ENCODE measurements around the gene SESTD1. TPM values are rescaled to one million over a fixed set of nuclear protein-coding genes. Genes with fewer than 3 reads are reported as not detected.

Gene SESTD1
- polyA plus RNA-seq, 4 donors: 61.5 to 79.3 (median 69.2) TPM

GRCh38 chr2:179195141-179195540 is 69.5 kb downstream of the SESTD1 start:
- no peak for DNase-seq (ENCODE audit: low read depth in 4 of 4, low spot score in 2 of 4)

- DNase-seq (ENCODE audit: low read depth in 4 of 4, low spot score in 2 of 4): no peak
Observed at GRCh38 chr2:179193759-179194394, 70.8 kb downstream of the SESTD1 start.

GRCh38 chr2:179191110-179191509 is 73.5 kb downstream of the SESTD1 start:
- no peak for DNase-seq (ENCODE audit: low read depth in 4 of 4, low spot score in 2 of 4)

- no peak for DNase-seq (ENCODE audit: low read depth in 4 of 4, low spot score in 2 of 4)
Observed at GRCh38 chr2:179186126-179186525, 78.5 kb downstream of the SESTD1 start.

GRCh38 chr2:179184610-179185009 is 80.0 kb downstream of the SESTD1 start:
- no peak for DNase-seq (ENCODE audit: low read depth in 4 of 4, low spot score in 2 of 4)

- DNase-seq (ENCODE audit: low read depth in 4 of 4, low spot score in 2 of 4): no peak
Observed at GRCh38 chr2:179181002-179181401, 83.6 kb downstream of the SESTD1 start.

GRCh38 chr2:179180242-179180641 is 84.4 kb downstream of the SESTD1 start:
- no peak for DNase-seq (ENCODE audit: low read depth in 4 of 4, low spot score in 2 of 4)

GRCh38 chr2:179179719-179180118 is 84.9 kb downstream of the SESTD1 start:
- DNase-seq (ENCODE audit: low read depth in 4 of 4, low spot score in 2 of 4): no peak

- DNase-seq (ENCODE audit: low read depth in 4 of 4, low spot score in 2 of 4): no peak
Observed at GRCh38 chr2:179177694-179178093, 86.9 kb downstream of the SESTD1 start.

GRCh38 chr2:179174240-179174639 is 90.4 kb downstream of the SESTD1 start:
- no peak for DNase-seq (ENCODE audit: low read depth in 4 of 4, low spot score in 2 of 4)

- DNase-seq (ENCODE audit: low read depth in 4 of 4, low spot score in 2 of 4): no peak
Observed at GRCh38 chr2:179172894-179173293, 91.7 kb downstream of the SESTD1 start.

- DNase-seq (ENCODE audit: low read depth in 4 of 4, low spot score in 2 of 4): no peak
Observed at GRCh38 chr2:179171371-179171770, 93.3 kb downstream of the SESTD1 start.

GRCh38 chr2:179170901-179171300 is 93.7 kb downstream of the SESTD1 start:
- no peak for DNase-seq (ENCODE audit: low read depth in 4 of 4, low spot score in 2 of 4)

GRCh38 chr2:179165356-179166000 is 99.2 kb downstream of the SESTD1 start:
- no peak for DNase-seq (ENCODE audit: low read depth in 4 of 4, low spot score in 2 of 4)

- no peak for DNase-seq (ENCODE audit: low read depth in 4 of 4, low spot score in 2 of 4)
Observed at GRCh38 chr2:179141206-179141605, 123.4 kb downstream of the SESTD1 start.

GRCh38 chr2:179140571-179140970 is 124.1 kb downstream of the SESTD1 start:
- DNase-seq (ENCODE audit: low read depth in 4 of 4, low spot score in 2 of 4): no peak

- no peak for DNase-seq (ENCODE audit: low read depth in 4 of 4, low spot score in 2 of 4)
Observed at GRCh38 chr2:179139506-179139905, 125.1 kb downstream of the SESTD1 start.

- DNase-seq (ENCODE audit: low read depth in 4 of 4, low spot score in 2 of 4): no peak
Observed at GRCh38 chr2:179137200-179137759, 127.4 kb downstream of the SESTD1 start.

- no peak for DNase-seq (ENCODE audit: low read depth in 4 of 4, low spot score in 2 of 4)
Observed at GRCh38 chr2:179133016-179133415, 131.6 kb downstream of the SESTD1 start.

GRCh38 chr2:179132076-179132475 is 132.6 kb downstream of the SESTD1 start:
- no peak for DNase-seq (ENCODE audit: low read depth in 4 of 4, low spot score in 2 of 4)

- DNase-seq (ENCODE audit: low read depth in 4 of 4, low spot score in 2 of 4): no peak
Observed at GRCh38 chr2:179130560-179130959, 134.1 kb downstream of the SESTD1 start.

GRCh38 chr2:179129574-179130238 is 134.9 kb downstream of the SESTD1 start:
- no peak for DNase-seq (ENCODE audit: low read depth in 4 of 4, low spot score in 2 of 4)

Measured in left renal cortex interstitium (tissue), 4 donors.